OCI-LY1 (cell line): ENCODE results near the gene PACRG.

Experiments used
- H2AFZ ChIP-seq: fragments of 200-600 bp; sonication (generic), shearing (Covaris generic); 2 replicates; pipeline ENCODE4 v1.6.0; 2014; ENCODE audit warnings: antibody characterized with exemption, mild to moderate bottlenecking, low read length
- H3F3A ChIP-seq: fragments of 200-600 bp; sonication (generic), shearing (Covaris generic); 2 replicates; pipeline ENCODE4 v1.6.0; 2014; ENCODE audit warnings: mild to moderate bottlenecking, antibody characterized with exemption, low read length, moderate library complexity; ENCODE audit not compliant: insufficient read depth
- H3K27ac ChIP-seq: fragments of 200-600 bp; sonication (generic); 2 replicates; pipeline ENCODE4 v1.5.1; 2014; ENCODE audit warnings: low read length, mixed run types, mild to moderate bottlenecking, low read depth; ENCODE audit not compliant: poor library complexity, severe bottlenecking
- H3K27me3 ChIP-seq: fragments of 200-600 bp; sonication (generic); 2 replicates; pipeline ENCODE4 v1.6.0; 2014; ENCODE audit warnings: antibody characterized with exemption, mild to moderate bottlenecking, low read length, moderate library complexity; ENCODE audit not compliant: insufficient read depth
- H3K36me3 ChIP-seq: fragments of 200-600 bp; sonication (generic); 2 replicates; pipeline ENCODE4 v1.6.1; 2014; ENCODE audit warnings: mild to moderate bottlenecking, antibody characterized with exemption, low read length, moderate library complexity, mixed read lengths; ENCODE audit not compliant: insufficient read depth
- H3K4me1 ChIP-seq: fragments of 200-600 bp; sonication (generic); 2 replicates; pipeline ENCODE4 v1.5.1; 2014; ENCODE audit warnings: mild to moderate bottlenecking, low read length, moderate library complexity; ENCODE audit not compliant: insufficient read depth, severe bottlenecking
- H3K4me2 ChIP-seq: fragments of 200-600 bp; sonication (generic), shearing (Covaris generic); 2 replicates; pipeline ENCODE4 v1.6.1; 2014; ENCODE audit warnings: low read length
- H3K4me3 ChIP-seq: fragments of 200-600 bp; sonication (generic); 2 replicates; pipeline ENCODE4 v1.5.1; 2014; ENCODE audit warnings: low read length, low read depth, mild to moderate bottlenecking, mixed read lengths; ENCODE audit not compliant: poor library complexity, severe bottlenecking
- H3K79me2 ChIP-seq: fragments of 200-600 bp; shearing (Covaris generic); 2 replicates; pipeline ENCODE4 v1.6.1; 2016; ENCODE audit warnings: mixed run types, low read length, mixed read lengths; ENCODE audit not compliant: insufficient read depth
- H3K9ac ChIP-seq: fragments of 200-600 bp; sonication (generic), shearing (Covaris generic); 2 replicates; pipeline ENCODE4 v1.6.1; 2014; ENCODE audit warnings: mild to moderate bottlenecking, low read length, mixed read lengths
- H3K9me2 ChIP-seq: fragments of 200-600 bp; sonication (generic), shearing (Covaris generic); 2 replicates; pipeline ENCODE4 v1.6.1; 2014; ENCODE audit warnings: low read depth, mild to moderate bottlenecking, low read length, mixed read lengths
- H3K9me3 ChIP-seq: fragments of 200-600 bp; shearing (Covaris generic); 2 replicates; pipeline ENCODE4 v1.6.1; 2014; ENCODE audit warnings: low read length, mixed read lengths
- H4K20me1 ChIP-seq: fragments of 200-600 bp; sonication (generic), shearing (Covaris generic); 2 replicates; pipeline ENCODE4 v1.6.0; 2016; ENCODE audit warnings: mild to moderate bottlenecking, low read length; ENCODE audit not compliant: insufficient read depth
- EZH2 ChIP-seq: fragments of 200-600 bp; sonication (generic), shearing (Covaris generic); IDR thresholded peaks from 2 replicates; pipeline ENCODE4 v1.8.0; 2017; ENCODE audit warnings: borderline replicate concordance, mixed run types, mild to moderate bottlenecking, antibody characterized with exemption, low read length, moderate library complexity, mixed read lengths
- TF ChIP-seq, protein P1 (sequence below): fragments of 200-600 bp; sonication (generic), shearing (Covaris generic); IDR thresholded peaks from 2 replicates; pipeline ENCODE4 v1.5.1; 2017; ENCODE audit warnings: mild to moderate bottlenecking, antibody characterized with exemption, low read length, moderate library complexity, mixed read lengths

The PACRG gene

GRCh38 chr6:162866656-162867055 is 138.9 kb downstream of the PACRG start:
- Histone ChIP-seq H3K9me2 (no peaks in the 10 kb centered on the region), H3K27me3 (no peaks in the 10 kb centered on the region), H3K9ac (no peak overlapping the region), H3K79me2 (no peaks in the 10 kb centered on the region), H3K4me3 (no peak overlapping the region), H3K27ac (no peak overlapping the region), H4K20me1 (no peaks in the 10 kb centered on the region), H3F3A (no peaks in the 10 kb centered on the region), H3K4me2 (no peak overlapping the region), H3K9me3 (no peaks in the 10 kb centered on the region), H2AFZ (no peak overlapping the region), H3K4me1 (no peaks in the 10 kb centered on the region), H3K36me3 (no peaks in the 10 kb centered on the region)
- TF ChIP-seq, protein P1, sequence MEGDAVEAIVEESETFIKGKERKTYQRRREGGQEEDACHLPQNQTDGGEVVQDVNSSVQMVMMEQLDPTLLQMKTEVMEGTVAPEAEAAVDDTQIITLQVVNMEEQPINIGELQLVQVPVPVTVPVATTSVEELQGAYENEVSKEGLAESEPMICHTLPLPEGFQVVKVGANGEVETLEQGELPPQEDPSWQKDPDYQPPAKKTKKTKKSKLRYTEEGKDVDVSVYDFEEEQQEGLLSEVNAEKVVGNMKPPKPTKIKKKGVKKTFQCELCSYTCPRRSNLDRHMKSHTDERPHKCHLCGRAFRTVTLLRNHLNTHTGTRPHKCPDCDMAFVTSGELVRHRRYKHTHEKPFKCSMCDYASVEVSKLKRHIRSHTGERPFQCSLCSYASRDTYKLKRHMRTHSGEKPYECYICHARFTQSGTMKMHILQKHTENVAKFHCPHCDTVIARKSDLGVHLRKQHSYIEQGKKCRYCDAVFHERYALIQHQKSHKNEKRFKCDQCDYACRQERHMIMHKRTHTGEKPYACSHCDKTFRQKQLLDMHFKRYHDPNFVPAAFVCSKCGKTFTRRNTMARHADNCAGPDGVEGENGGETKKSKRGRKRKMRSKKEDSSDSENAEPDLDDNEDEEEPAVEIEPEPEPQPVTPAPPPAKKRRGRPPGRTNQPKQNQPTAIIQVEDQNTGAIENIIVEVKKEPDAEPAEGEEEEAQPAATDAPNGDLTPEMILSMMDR, result no peak
- no peak for TF ChIP-seq EZH2

- H3K9ac ChIP-seq, result no peak overlapping the region
- no peak overlapping the region for H3K27ac ChIP-seq
- no peaks in the 10 kb centered on the region for H4K20me1 ChIP-seq
- H3F3A ChIP-seq, result no peaks in the 10 kb centered on the region
- no peaks in the 10 kb centered on the region for H3K9me3 ChIP-seq
- no peaks in the 10 kb centered on the region for H3K4me1 ChIP-seq
- no peaks in the 10 kb centered on the region for H3K27me3 ChIP-seq
- H3K4me3 ChIP-seq, result no peak overlapping the region
- no peak overlapping the region for H3K4me2 ChIP-seq
- TF ChIP-seq, protein P1, result no peak
- TF ChIP-seq EZH2, result no peak
- no peaks in the 10 kb centered on the region for H3K9me2 ChIP-seq
- no peak overlapping the region for H2AFZ ChIP-seq
- H3K79me2 ChIP-seq, result no peaks in the 10 kb centered on the region
- no peaks in the 10 kb centered on the region for H3K36me3 ChIP-seq
Observed at GRCh38 chr6:162868397-162868796, 140.6 kb downstream of the PACRG start.

- Histone ChIP-seq H3K9me3 (no peaks in the 10 kb centered on the region), H3K79me2 (no peaks in the 10 kb centered on the region), H3F3A (no peaks in the 10 kb centered on the region), H3K9me2 (no peaks in the 10 kb centered on the region), H3K4me2 (no peak overlapping the region), H3K27ac (no peak overlapping the region), H3K4me1 (no peaks in the 10 kb centered on the region), H3K27me3 (no peaks in the 10 kb centered on the region), H3K36me3 (no peaks in the 10 kb centered on the region), H3K9ac (no peak overlapping the region), H4K20me1 (no peaks in the 10 kb centered on the region), H2AFZ (no peak overlapping the region), H3K4me3 (no peak overlapping the region)
- TF ChIP-seq, protein P1, result no peak
- TF ChIP-seq EZH2, result no peak
Observed at GRCh38 chr6:162871966-162872365, 144.2 kb downstream of the PACRG start.
